PC-9 (cell line): Measurements from ENCODE around the gene CDON. TPM values are rescaled to one million over a fixed set of nuclear protein-coding genes. Genes with fewer than 3 reads are reported as not detected.

Source experiments
- Bru-seq: library from RNA; stranded (reverse); fragments of 400-500 nt; gene quantifications from one replicate; lab custom pipeline; 2021; lab: Mats Ljungman, UMichigan
- BruChase-seq, 2 experiments: library from RNA; stranded (reverse); fragments of 400-500 nt; gene quantifications; one replicate each; lab custom pipeline; 2021; lab: Mats Ljungman, UMichigan
- BruUV-seq: library from RNA; stranded (reverse); fragments of 400-500 nt; replicated peaks from 2 replicates; lab custom pipeline; 2021; lab: Mats Ljungman, UMichigan
- CTCF ChIA-PET: fragments of 300-600 bp; sonication (Branson Sonifier 250); formaldehyde crosslinking; loops from one replicate; lab custom pipeline; 2022; ENCODE audit warnings: antibody characterized with exemption; lab: Charles Lee
- POLR2A ChIA-PET: fragments of 300-600 bp; sonication (Branson Sonifier 250); formaldehyde crosslinking; loops from one replicate; lab custom pipeline; 2022; ENCODE audit warnings: antibody characterized with exemption; ENCODE audit not compliant: unreplicated experiment; lab: Charles Lee
- DNase-seq, 2 experiments: peaks; one replicate each; pipeline versions ENCODE4 v3.0.0 to v3.0.0-alpha.2; 2015 to 2022; ENCODE audit warnings: mixed read lengths in 1 of 2
- H2AFZ ChIP-seq: fragments of 200-600 bp; sonication (generic); 2 replicates; pipeline ENCODE4 v1.8.1; 2017; ENCODE audit warnings: antibody characterized with exemption
- H3F3A ChIP-seq: fragments of 200-600 bp; sonication (generic); 2 replicates; pipeline ENCODE4 v1.8.1; 2017; ENCODE audit warnings: antibody characterized with exemption, mild to moderate bottlenecking, low read depth; ENCODE audit not compliant: insufficient read depth
- H3K27ac ChIP-seq: fragments of 200-600 bp; sonication (generic); 2 replicates; pipeline ENCODE4 v1.6.1; 2016; ENCODE audit warnings: mixed run types
- H3K27me3 ChIP-seq: fragments of 200-600 bp; sonication (generic); 2 replicates; pipeline ENCODE4 v1.6.1; 2016; ENCODE audit warnings: low read depth, mixed run types; ENCODE audit not compliant: insufficient read depth
- H3K36me3 ChIP-seq: fragments of 200-600 bp; sonication (generic); 2 replicates; pipeline ENCODE4 v1.6.1; 2016; ENCODE audit warnings: low read depth, mixed run types
- H3K4me1 ChIP-seq: fragments of 200-600 bp; sonication (generic); replicated peaks from 2 replicates; pipeline ENCODE4 v1.6.1; 2016; ENCODE audit warnings: mixed run types; ENCODE audit not compliant: insufficient read depth
- H3K4me2 ChIP-seq: fragments of 200-600 bp; sonication (generic); 2 replicates; pipeline ENCODE4 v1.6.1; 2017; ENCODE audit warnings: mixed run types
- H3K4me3 ChIP-seq: fragments of 200-600 bp; sonication (generic); 2 replicates; pipeline ENCODE4 v1.6.1; 2016; ENCODE audit warnings: mixed run types
- H3K79me2 ChIP-seq: fragments of 200-600 bp; sonication (generic); 2 replicates; pipeline ENCODE4 v1.6.1; 2017; ENCODE audit warnings: low read depth, mixed run types
- H3K9me2 ChIP-seq: fragments of 200-600 bp; sonication (generic); 2 replicates; pipeline ENCODE4 v1.8.1; 2017; ENCODE audit warnings: mild to moderate bottlenecking; ENCODE audit not compliant: insufficient read depth
- H3K9me3 ChIP-seq: fragments of 200-600 bp; sonication (generic); 2 replicates; pipeline ENCODE4 v1.8.1; 2016; ENCODE audit warnings: low read depth; ENCODE audit not compliant: insufficient read depth
- H4K20me1 ChIP-seq: fragments of 200-600 bp; sonication (generic); 2 replicates; pipeline ENCODE4 v1.8.1; 2017; ENCODE audit not compliant: insufficient read depth
- CTCF ChIP-seq: fragments of 200-600 bp; sonication (generic); conservative IDR thresholded peaks from 2 replicates; pipeline ENCODE4 v1.6.1; 2017; ENCODE audit warnings: mixed run types, antibody characterized with exemption, mild to moderate bottlenecking, moderate library complexity
- EZH2 ChIP-seq: fragments of 200-600 bp; sonication (generic); IDR thresholded peaks from 2 replicates; pipeline ENCODE4 v1.8.0; 2017; ENCODE audit warnings: antibody characterized with exemption, low read depth
- intact Hi-C: fragments of 100-400 bp; cut with micrococcal nuclease; formaldehyde crosslinking; loops from one replicate; pipeline ENCODE4 v1.10.0; 2022; ENCODE audit not compliant: unreplicated experiment
- long read RNA-seq: library from polyadenylated mRNA; stranded (forward); transcript quantifications from one replicate; pipeline ENCODE4 v2.0.0, GENCODE V29; 2022
- total RNA-seq: library from RNA; stranded (reverse); gene quantifications from 2 replicates; pipeline ENCODE4 v1.2.3, GENCODE V29; 2021

The CDON gene
- total RNA-seq (10.0 and 11.2 TPM in 2 replicates), Bru-seq, nascent RNA (percentile 50 among the genes with signal in this experiment), BruChase-seq, experiment 1, labeled RNA remaining after a 2-hour chase (percentile 53 among the genes with signal in this experiment), BruChase-seq, experiment 2, labeled RNA remaining after a 6-hour chase (percentile 53 among the genes with signal in this experiment)
- long read RNA-seq, partial matches to known transcripts: 0 of 1 reads
- long read RNA-seq, other reads (novel, unspliced or antisense): 1 of 1 reads

GRCh38 chr11:126062679-126063506 lies at the start of gene CDON:
CDON (minus strand) TSS chr11:126062866; CDS start chr11:126023476, 39,390 bp downstream.
- Histone ChIP-seq H3K4me3 (peak within 1 kb of the TSS; percentile 63), H2AFZ (peak within 1 kb of the TSS; percentile 89), H3K4me1 (peaks cover 16% of the 10 kb centered on the region; the same call in 1 of the 2 replicates), H4K20me1 (no peaks in the 10 kb centered on the region), H3K36me3 (no peaks in the 10 kb centered on the region), H3K27ac (peak within 1 kb of the TSS; percentile 89), H3F3A (peaks cover 10% of the 10 kb centered on the region; the same call in 1 of the 2 replicates), H3K9me3 (no peaks in the 10 kb centered on the region), H3K9me2 (no peaks in the 10 kb centered on the region), H3K79me2 (no peaks in the 10 kb centered on the region), H3K27me3 (no peaks in the 10 kb centered on the region), H3K4me2 (peak within 1 kb of the TSS; percentile 76)
- DNase-seq: peak; percentile 80 to 92
- ChIA-PET POLR2A (no interaction called here), CTCF (interaction anchor here (0.6 to 0.8 kb wide), 2 partner anchors 53 to 138 kb away, joined by 3 to 4 read pairs; no protein-coding TSS in a partner anchor)
- TF ChIP-seq EZH2 (no peak), CTCF (no peak)
- intact Hi-C loops: loop anchor here (2.0 to 5.0 kb wide), 2 partner anchors 50 to 121 kb away; no protein-coding TSS in a partner anchor
- BruUV-seq: no TSS peak

GRCh38 chr11:126111458-126112116 lies 48.9 kb upstream of the CDON start:
- Histone ChIP-seq H3K36me3 (no peaks in the 10 kb centered on the region), H3K9me3 (no peaks in the 10 kb centered on the region), H3K4me2 (no peak overlapping the region), H3K27ac (no peak overlapping the region), H2AFZ (no peak overlapping the region), H3K79me2 (no peaks in the 10 kb centered on the region), H3K9me2 (no peaks in the 10 kb centered on the region), H3K4me1 (peaks cover 58% of the 10 kb centered on the region), H3K4me3 (no peak overlapping the region), H3K27me3 (no peaks in the 10 kb centered on the region), H4K20me1 (no peaks in the 10 kb centered on the region), H3F3A (peaks cover 13% of the 10 kb centered on the region; the same call in 1 of the 2 replicates)
- BruUV-seq: no TSS peak
- intact Hi-C loops: loop anchor here (2.0 kb wide), 1 partner anchor 49 kb away; the partner anchor contains the start of gene CDON
- TF ChIP-seq CTCF: no peak
- TF ChIP-seq EZH2: no peak
- CTCF ChIA-PET: no interaction called here
- POLR2A ChIA-PET: no interaction called here
- no peak for DNase-seq
